ENCODE data around the gene CHPT1.
"Not testable (repeated sequence)": the region's sequence is repeated elsewhere in the genome, so short reads cannot be mapped to it uniquely, and the experiment has no call there.

CHPT1 gene

GRCh38 chr12:101722392-101722791, 25.0 kb downstream of the CHPT1 start:
- no peak for DNase-seq (ENCODE audit: low read depth)

DNA sequence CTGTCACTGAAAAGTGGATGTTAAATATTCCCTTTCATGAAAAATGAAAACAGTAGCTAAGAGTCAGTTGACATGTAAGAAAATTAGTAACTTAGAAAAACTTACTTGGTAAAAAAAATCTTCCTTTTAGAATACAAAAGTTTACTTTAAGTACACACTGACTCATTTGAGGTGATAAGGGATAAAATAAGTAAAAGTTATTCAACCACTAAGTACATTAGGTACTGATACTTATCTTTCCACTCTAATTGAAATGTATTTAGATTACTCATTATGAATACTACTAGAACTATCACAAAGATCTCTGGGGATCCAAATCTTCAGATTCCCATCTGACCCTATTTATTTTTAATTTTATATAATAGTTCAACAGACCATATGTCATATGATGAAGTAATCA, 29.7 kb downstream of the CHPT1 start:
- DNase-seq (ENCODE audit: low read depth): no peak

DNA sequence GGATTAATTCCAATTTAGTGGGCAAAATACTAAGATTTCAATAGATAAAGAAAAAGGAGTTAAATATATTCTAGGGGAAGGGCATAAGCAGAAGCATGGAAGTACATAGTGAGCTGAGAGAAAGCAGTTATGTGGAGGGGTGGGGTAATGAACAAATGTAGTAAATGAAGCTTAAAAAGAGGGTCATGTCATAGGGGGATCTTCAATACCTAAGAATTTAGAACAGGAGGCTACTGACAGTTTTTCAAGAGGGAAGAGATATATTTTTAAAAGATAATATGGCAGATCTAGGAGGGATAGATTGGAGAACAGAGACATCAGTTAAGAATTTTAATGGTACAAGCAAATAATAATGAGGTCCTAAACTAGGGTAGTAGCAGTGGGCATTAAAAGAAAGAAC, 32.4 kb downstream of the CHPT1 start:
- DNase-seq (ENCODE audit: low read depth): no peak

DNA sequence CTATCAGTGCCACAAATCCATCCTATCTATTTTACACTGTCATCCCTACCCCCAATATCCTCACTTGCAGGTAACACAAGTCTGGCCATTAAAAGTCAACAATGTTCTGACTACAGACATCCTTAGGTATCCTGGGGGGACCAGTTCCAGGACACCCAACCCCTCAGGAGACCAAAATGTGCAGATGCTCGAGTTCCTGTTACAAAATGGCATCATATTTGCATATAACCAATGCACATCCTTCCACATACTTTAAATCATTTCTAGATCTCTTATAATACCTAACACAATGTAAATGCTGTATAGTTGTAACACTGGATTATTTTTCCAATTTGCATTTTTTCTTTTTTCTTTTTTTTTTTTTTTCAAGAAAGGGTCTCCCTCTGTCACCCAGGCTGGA, 34.9 kb downstream of the CHPT1 start:
- DNase-seq (ENCODE audit: low read depth): no peak

DNA sequence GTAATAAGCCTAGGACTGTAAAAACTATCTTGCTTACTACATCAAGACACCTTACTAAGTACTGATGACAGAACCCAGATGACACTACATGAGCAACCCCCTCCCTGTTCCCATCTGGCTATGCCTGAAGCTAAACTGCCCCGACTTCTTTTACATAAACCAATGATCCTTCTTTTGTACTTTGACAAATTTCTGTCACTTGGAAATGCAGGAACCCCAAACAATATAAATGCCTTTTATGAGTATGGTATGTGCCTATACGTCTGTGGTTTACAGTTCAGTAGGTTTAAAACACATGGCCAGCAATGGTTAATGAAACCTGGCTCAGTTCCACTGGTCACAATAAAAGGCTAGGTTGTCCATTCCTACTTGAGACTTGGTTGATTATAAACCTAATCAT, 35.7 kb downstream of the CHPT1 start:
- no peak for DNase-seq (ENCODE audit: low read depth)

DNA sequence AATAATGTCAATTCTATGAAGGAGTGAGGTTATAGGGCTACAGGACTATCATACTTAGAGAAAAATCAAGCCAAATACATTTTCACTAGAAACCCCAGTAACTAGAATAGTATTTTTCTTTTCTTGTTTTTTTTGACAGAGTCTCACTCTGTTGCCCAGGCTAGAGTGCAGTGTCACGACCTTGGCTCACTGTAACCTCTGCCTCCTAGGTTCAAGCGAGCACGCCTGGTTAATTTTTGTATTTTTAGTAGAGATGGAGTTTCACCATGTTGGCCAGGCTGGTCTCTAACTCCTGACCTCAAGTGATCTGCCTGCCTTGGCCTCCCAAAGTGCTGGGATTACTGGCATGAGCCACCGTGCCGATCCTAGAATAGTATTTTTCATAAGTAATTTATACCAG, 37.0 kb downstream of the CHPT1 start:
- not testable (repeated sequence) for DNase-seq (ENCODE audit: low read depth)

- no peak for DNase-seq (ENCODE audit: low read depth)
These were observed 40.0 kb downstream of the CHPT1 start for GRCh38 chr12:101737476-101737875.

DNA sequence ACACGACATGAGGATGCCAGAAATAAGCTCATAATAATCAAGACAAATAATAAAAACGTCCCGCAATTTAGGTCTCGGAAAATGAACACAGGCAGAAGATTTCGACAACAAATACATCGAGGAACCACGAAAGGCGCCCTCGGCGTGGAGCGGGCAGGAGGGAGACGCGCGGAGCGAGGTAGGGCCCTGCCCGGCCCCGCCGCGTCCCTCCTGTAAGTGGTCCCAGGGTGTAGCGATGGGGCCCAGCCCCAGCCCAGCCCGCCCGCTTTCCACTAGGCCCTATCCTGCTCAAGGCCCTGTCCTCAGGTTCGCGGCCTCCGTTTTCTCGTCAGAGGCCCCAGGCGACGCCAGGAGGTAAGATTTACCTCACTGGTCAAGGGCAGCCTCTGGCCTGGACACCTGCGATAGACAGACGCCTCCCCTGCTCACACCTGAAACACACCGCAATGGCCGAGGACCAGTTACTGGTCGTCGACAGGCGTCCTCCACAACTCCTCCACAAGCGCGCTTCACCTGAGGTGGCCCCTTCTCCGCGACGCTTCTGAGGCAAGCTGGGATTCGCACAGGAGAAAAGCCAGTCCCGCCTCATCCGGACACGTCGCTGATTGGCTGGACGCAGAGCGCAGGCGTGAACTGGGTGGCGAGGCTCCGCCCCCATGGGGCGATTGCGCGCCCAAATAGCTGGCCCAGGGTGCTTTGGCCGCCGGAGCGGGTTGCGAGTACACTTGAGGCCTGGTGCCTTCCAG, 41.7 kb downstream of the CHPT1 start, which contains the start of gene SYCP3:
Gene SYCP3, minus strand, starts transcription at position 543 of the 746 bp plus-strand sequence. CDS start 1,527 bp downstream, outside the sequence.
- DNase-seq (ENCODE audit: low read depth): no peak

DNA sequence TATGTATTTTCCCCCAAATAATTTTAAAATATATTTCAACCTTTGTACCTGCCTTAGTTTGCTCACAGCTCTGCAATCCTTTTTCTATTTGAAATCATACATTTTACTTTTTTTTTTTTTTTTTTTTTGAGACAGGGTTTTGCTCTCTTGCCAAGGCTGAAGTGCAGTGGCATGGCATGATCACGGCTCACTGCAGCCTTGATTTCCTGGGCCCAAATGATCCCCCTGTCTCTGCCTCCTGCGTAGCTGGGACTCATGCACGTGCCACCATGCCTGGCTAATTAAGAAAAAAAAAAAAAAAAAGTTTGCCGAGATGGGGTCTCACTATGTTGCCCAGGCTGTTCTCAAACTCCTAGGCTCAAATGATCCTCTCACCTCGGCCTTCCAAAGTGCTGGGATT, 43.1 kb downstream of the CHPT1 start:
- no peak for DNase-seq (ENCODE audit: low read depth)

DNA sequence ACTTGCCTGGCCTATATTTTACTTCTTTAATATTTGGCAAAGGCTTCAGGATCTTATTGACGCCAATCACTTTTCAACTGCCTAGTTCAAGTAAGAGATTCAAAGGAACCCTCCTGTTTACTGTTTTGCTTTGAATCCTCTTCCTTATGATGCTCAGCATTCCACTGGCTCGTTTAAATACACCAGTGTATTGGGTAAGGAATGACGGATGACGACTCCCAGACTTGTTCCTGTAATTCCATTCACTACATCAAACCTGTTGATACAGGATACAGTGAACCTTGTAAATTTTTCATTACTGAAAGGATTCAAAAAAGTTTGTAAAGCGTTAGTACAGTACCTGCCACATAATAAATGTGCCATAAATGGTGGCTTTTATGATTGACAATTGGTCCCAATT, 43.5 kb downstream of the CHPT1 start:
- DNase-seq (ENCODE audit: low read depth): no peak

DNA sequence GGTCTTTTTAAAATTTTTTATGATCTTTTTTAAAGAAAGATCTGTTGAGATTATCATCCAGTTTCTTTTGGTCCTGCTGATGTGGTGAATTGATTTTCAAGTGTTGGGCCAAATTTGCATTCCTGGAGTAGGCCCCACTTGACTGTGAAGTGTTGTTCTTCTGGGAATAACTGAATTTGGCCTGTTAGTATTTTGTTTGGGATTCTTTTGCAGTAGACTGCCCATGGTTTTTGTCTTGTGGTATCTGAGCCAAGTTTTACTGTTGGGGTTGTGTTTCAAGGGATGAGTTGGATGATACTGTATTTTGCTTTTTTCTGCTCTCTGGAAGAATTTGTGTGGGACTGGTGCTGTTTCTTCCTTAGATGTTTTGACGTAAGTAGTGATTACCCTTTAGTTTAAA, 45.8 kb downstream of the CHPT1 start:
- no peak for DNase-seq (ENCODE audit: low read depth)

GRCh38 chr12:101743724-101744472, 46.5 kb downstream of the CHPT1 start:
- no peak for DNase-seq (ENCODE audit: low read depth)

- DNase-seq (ENCODE audit: low read depth): no peak
These were observed 48.0 kb downstream of the CHPT1 start for GRCh38 chr12:101745481-101745880.

- no peak for DNase-seq (ENCODE audit: low read depth)
These were observed 48.8 kb downstream of the CHPT1 start for GRCh38 chr12:101746196-101746595.

- DNase-seq (ENCODE audit: low read depth): no peak
These were observed 49.2 kb downstream of the CHPT1 start for GRCh38 chr12:101746661-101747060.

- DNase-seq (ENCODE audit: low read depth): no peak
These were observed 50.3 kb downstream of the CHPT1 start for GRCh38 chr12:101747697-101748096.

DNA sequence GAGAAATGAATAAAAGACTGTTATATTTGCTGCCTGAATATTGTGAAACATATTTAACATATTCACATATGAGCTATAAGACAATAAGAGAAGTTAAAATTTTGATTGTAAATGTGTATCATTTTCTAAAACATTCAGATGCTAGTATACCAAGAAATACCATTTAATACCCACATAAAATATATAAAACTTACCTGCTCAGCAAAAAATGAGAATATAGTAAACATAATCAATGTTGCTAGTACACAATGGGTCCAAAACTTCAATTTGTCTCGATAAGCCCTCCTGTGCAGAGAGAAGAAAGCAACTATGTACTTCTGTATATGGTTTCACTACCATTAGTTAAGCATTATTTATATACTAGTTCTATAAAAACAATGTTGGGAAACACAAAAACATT, 51.5 kb downstream of the CHPT1 start:
- no peak for DNase-seq (ENCODE audit: low read depth)

DNA sequence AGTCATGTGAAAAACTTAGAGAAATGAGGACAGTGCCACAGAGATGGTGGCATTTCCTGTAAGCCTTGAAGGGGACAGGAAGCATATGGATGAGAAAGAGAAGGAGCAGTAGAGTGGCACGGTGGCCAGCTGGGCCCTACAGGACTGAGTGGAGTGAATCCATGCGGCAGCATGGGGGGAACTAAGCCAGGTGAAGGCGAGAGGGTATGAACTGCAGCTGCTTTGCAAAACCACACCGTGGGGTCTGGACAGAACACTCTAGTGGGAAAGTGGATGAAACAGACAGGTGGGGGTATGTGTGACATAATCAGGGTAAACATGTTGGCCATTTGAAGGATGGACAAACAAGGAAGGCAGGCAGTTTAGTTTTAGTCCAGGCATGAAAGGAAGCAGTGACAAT, 52.2 kb downstream of the CHPT1 start:
- DNase-seq (ENCODE audit: low read depth): no peak

DNA sequence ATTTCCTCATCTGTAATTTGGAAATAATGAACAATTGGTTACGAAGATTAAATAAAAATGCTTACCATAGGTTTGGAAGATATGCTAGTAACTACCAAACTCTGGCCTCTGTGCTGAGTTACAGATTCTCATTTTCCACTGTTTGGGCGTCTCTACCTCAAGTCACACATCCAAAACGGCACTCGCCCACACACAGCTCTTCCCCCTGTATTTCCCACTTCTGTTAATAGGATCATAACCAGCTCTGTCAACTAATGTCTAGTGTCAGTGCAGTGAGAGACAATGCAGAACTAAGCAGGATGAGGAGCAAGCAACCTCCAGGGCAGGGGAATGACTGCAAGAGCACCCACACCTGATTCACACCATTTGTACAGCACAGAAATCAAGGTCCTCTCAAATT, 52.7 kb downstream of the CHPT1 start:
- DNase-seq (ENCODE audit: low read depth): no peak

- DNase-seq (ENCODE audit: low read depth): no peak
These were observed 62.1 kb downstream of the CHPT1 start for GRCh38 chr12:101759396-101760047.

GRCh38 chr12:101761350-101761749, 63.9 kb downstream of the CHPT1 start:
- no peak for DNase-seq (ENCODE audit: low read depth)

- no peak for DNase-seq (ENCODE audit: low read depth)
These were observed 64.3 kb downstream of the CHPT1 start for GRCh38 chr12:101761781-101762180.

Data from stimulated activated CD8-positive, alpha-beta memory T cell treated with anti-CD3 and anti-CD28 coated beads, Interleukin-12 subunit alpha, Interleukin-12 subunit beta, amount 100 ng/mL, for 4 hours (primary cell).